KOPT-K1 (cell line): ENCODE measurements around the gene ZNF512B.
"Not testable (repeated sequence)": the region's sequence is repeated elsewhere in the genome, so short reads cannot be mapped to it uniquely, and the experiment has no call there.

Experiments used
- H3K27ac ChIP-seq: fragments of 200-600 bp; sonication (generic); 2 replicates; pipeline ENCODE4 v1.5.1; 2016; ENCODE audit warnings: antibody characterized with exemption, mild to moderate bottlenecking, low read depth, low read length; ENCODE audit not compliant: poor library complexity, severe bottlenecking
- H3K36me3 ChIP-seq: fragments of 200-600 bp; sonication (generic); 2 replicates; pipeline ENCODE4 v1.5.1; 2017; ENCODE audit warnings: antibody characterized with exemption, mild to moderate bottlenecking, low read length, moderate library complexity; ENCODE audit not compliant: insufficient read depth
- H3K9me3 ChIP-seq: fragments of 200-600 bp; sonication (generic); 2 replicates; pipeline ENCODE4 v1.5.1; 2017; ENCODE audit warnings: antibody characterized with exemption, low read length, mild to moderate bottlenecking; ENCODE audit not compliant: insufficient read depth, poor library complexity, severe bottlenecking

ZNF512B gene

GRCh38 chr20:63971960-63972311 lies 2.2 kb upstream of the ZNF512B start:
- Histone ChIP-seq H3K9me3 (peaks cover 18% of the 10 kb centered on the region), H3K36me3 (peaks cover 16% of the 10 kb centered on the region)
- not testable (repeated sequence) for H3K27ac ChIP-seq

GRCh38 chr20:63970714-63971431 lies 1.1 kb upstream of the ZNF512B start:
- Histone ChIP-seq H3K36me3 (peaks cover 27% of the 10 kb centered on the region), H3K27ac (no peak overlapping the region), H3K9me3 (peaks cover 29% of the 10 kb centered on the region)

GRCh38 chr20:63968928-63969760 lies 586 bp downstream of the ZNF512B start:
- Histone ChIP-seq H3K36me3 (peaks cover 34% of the 10 kb centered on the region), H3K27ac (peak overlapping the region; percentile 87), H3K9me3 (peaks cover 41% of the 10 kb centered on the region)

GRCh38 chr20:63968136-63968927 lies 1.4 kb downstream of the ZNF512B start:
- peak overlapping the region; percentile 87 for H3K27ac ChIP-seq

DNA sequence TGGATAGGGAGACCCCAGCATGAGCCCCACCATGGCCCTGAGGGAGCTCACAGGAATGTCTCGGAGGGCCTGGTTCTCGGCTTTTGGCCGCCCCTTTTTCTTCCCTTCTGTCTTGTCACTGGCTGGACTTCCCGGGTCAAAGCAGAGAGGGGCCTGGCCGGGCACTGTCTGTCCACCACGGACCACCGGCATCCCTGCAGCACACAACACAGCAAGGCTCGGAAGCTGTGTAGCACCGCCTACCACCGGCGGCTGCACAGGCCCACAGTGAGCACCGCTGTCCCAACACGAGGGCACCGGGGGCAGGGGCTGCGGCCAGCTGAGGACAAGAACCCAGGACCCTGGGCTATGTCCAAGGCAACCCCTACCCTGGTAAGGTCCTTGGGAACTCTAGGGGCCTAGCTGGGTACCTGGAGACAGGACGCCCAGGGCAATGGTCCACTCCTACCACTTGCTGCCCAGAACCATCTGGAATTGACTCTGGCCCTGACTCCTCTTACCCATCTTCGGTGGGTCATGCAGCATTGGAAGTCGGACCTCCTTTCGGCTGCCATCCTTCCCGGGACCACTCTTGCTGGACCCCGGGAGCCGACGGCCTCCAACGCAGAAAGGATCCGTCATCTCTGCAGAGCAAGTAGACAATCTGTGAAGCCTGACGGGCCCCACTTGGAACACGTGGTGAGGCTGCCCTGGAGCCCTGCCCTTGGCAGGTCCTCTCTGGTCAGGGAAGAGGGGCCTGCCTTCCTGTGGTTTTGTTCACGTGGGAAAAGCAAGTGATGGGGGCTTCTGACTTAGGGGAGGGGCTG lies 2.2 kb downstream of the ZNF512B start:
- Histone ChIP-seq H3K9me3 (peaks cover 54% of the 10 kb centered on the region), H3K36me3 (peaks cover 50% of the 10 kb centered on the region), H3K27ac (no peak overlapping the region)

More at GRCh38 chr20:63968136-63968927, 1.4 kb downstream of the ZNF512B start:
- H3K36me3 ChIP-seq: peaks cover 42% of the 10 kb centered on the region
- peaks cover 49% of the 10 kb centered on the region for H3K9me3 ChIP-seq

- Histone ChIP-seq H3K27ac (no peak overlapping the region), H3K36me3 (peaks cover 56% of the 10 kb centered on the region), H3K9me3 (peaks cover 54% of the 10 kb centered on the region)
Measured at GRCh38 chr20:63966944-63967322, 2.8 kb downstream of the ZNF512B start.

- peaks cover 62% of the 10 kb centered on the region for H3K36me3 ChIP-seq
- H3K27ac ChIP-seq: no peak overlapping the region
Measured at GRCh38 chr20:63966172-63966943, 3.4 kb downstream of the ZNF512B start.

DNA sequence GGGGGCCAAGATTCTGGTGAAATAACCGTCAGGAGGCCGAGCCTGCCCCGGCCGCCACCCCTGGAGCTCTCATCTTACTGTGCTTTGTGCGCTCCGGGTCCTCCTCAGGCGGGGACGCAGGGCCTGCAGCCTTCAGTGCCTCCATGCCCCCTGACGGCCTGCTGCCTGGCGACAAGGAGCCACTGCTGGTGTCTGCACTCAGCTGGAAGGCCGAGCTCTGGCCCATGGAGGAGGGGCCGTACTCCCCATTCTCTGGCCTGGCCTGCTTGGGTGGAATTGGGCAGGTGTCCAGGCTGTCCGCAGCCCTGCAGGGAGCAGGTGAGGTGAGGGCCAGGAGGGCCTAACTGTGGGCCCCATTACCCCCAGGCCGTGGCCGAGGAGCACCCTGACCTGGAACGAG lies 5.3 kb downstream of the ZNF512B start:
- H3K27ac ChIP-seq: no peak overlapping the region
- peaks cover 75% of the 10 kb centered on the region for H3K36me3 ChIP-seq
- H3K9me3 ChIP-seq: peaks cover 54% of the 10 kb centered on the region

More at GRCh38 chr20:63966172-63966943, 3.4 kb downstream of the ZNF512B start:
- H3K9me3 ChIP-seq: peaks cover 54% of the 10 kb centered on the region

- Histone ChIP-seq H3K9me3 (peaks cover 54% of the 10 kb centered on the region), H3K27ac (no peak overlapping the region), H3K36me3 (peaks cover 80% of the 10 kb centered on the region)
Measured at GRCh38 chr20:63963784-63964301, 5.9 kb downstream of the ZNF512B start.

DNA sequence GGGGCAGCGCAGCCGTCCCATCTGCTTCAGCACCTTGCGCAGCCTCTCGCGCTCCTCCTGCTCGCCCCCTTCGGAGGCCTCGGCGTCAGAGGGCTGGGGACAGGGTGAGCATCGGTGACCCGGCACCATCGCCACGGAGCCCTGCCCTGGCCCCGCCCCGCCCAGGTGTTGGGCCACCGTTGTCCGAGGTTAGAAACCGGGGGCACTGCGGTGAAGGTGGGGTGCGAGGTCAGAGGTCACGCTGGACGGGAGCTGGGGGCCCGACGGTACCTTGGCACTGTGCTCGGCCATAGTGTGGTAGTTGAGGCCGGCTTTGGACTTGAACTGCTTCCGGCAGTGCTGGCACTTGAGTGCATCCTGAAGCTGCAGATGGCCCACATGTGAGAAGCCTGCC lies 6.4 kb downstream of the ZNF512B start:
- peaks cover 50% of the 10 kb centered on the region for H3K9me3 ChIP-seq
- H3K27ac ChIP-seq: no peak overlapping the region
- H3K36me3 ChIP-seq: peaks cover 83% of the 10 kb centered on the region

GRCh38 chr20:63962426-63963347 lies 7.0 kb downstream of the ZNF512B start:
- H3K9me3 ChIP-seq: peaks cover 43% of the 10 kb centered on the region
- peaks cover 76% of the 10 kb centered on the region for H3K36me3 ChIP-seq
- H3K27ac ChIP-seq: no peak overlapping the region

DNA sequence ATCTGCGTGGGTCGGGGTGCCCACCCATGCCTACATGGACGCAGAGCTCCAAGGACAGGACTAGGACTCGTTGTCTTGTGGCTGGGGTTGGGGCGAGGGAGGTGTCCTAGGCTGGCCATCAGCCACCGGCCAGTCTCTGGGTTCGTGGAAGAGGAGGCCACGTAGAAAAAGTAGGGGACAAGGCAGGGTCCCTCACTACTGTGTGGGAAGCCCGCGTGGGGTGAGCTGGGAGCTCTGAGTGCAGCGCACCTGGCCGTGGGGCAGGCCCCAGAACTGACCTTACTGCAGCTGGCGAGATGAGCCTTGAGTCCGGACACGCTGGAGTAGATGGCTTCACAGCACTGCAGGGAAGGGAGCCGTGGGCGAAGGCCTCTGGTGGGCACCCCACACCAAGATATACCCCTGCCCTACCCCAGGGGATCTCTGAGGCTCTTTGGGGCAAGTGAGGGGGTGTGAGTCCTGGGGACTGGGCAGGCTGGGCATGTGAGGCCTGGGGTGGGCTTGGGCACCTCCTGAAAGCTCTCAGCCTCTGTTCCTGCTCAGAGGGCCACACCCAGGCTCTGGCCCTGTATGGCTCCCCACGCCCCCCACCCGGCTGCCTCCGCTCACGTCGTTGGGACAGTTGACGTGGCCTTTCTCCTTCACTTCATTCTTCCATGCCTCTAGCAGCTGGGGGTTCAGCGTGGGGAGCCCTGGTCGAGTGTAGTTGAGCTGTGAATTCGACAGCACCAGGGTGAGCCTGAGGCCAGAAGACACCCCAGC lies 7.9 kb downstream of the ZNF512B start:
- peaks cover 68% of the 10 kb centered on the region for H3K36me3 ChIP-seq
- H3K27ac ChIP-seq: no peak overlapping the region
- H3K9me3 ChIP-seq: peaks cover 35% of the 10 kb centered on the region
